Inferior parietal cortex (tissue), 1 donor: Measurements from ENCODE around the gene CCDC74B.
A peak's percentile ranks its signal among the peaks of the same experiment; 100 is the strongest.
"Not testable (repeated sequence)": the region's sequence is repeated elsewhere in the genome, so short reads cannot be mapped to it uniquely, and the experiment has no call there.

ENCODE experiments used
- DNase-seq: peaks from one replicate; pipeline ENCODE4 v3.0.0-alpha.2; 2016; ENCODE audit errors: extremely low spot score

CCDC74B gene

DNA sequence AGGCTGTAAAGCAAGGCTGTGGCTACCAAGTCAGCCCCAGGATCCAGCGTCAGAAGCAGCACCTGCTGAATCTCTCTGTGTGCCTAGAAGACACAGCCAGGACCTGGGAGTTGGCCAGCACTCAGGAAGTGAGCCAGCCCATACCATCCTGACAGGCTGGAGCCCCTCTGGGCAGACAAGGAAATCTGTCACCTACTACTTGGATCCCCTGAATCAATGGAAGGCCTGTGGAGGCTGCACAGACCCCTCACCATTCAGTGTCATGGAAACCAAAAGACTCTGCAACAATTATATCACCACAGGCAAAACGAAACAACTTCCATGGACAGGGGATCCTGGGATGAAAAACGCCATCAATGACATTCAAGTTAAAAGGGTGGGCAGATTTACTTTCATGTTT is 21.7 kb upstream of the CCDC74B start:
- not testable (repeated sequence) for DNase-seq

GRCh38 chr2:130165293-130166016 is 20.5 kb upstream of the CCDC74B start:
- no peak for DNase-seq

DNA sequence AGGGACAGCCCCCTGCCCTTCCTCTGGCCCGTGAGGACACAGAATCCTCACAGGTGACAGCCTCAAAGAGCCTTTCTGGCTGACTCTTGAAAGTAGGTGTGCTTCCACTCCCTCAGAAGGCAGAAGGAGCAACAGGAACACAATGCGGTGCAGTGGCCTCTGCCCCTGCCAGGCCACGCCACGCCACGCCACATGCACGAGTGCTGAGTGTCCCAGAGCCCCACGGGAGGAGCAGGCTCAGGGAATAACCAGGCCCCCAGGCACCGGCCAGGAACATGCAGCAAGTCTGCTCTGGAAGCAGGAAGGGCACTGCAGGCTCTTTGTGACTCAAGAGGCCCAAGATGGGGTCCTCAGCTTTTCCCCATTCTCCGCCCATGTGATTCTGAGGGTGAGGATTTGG is 18.1 kb upstream of the CCDC74B start:
- no peak for DNase-seq

DNA sequence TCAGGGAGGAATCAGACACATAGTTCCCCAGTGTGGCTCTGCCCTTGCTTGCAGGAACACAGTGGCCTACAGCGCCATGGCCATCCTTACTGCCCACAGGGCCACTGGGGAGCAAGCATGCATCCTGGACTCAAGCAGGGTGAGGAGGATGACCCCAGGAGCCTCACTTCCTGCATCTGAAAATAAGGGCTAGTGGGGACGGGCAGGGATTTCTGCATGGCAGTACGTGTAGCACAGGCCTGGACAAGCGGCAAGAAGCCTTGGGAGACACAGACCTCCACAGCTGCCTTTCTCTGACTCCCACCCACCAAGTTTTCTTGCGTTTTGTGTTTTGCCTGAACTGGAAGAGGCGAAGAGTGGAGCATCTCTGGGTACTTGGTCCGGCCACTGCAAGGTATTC is 17.6 kb upstream of the CCDC74B start:
- DNase-seq = not testable (repeated sequence)

DNA sequence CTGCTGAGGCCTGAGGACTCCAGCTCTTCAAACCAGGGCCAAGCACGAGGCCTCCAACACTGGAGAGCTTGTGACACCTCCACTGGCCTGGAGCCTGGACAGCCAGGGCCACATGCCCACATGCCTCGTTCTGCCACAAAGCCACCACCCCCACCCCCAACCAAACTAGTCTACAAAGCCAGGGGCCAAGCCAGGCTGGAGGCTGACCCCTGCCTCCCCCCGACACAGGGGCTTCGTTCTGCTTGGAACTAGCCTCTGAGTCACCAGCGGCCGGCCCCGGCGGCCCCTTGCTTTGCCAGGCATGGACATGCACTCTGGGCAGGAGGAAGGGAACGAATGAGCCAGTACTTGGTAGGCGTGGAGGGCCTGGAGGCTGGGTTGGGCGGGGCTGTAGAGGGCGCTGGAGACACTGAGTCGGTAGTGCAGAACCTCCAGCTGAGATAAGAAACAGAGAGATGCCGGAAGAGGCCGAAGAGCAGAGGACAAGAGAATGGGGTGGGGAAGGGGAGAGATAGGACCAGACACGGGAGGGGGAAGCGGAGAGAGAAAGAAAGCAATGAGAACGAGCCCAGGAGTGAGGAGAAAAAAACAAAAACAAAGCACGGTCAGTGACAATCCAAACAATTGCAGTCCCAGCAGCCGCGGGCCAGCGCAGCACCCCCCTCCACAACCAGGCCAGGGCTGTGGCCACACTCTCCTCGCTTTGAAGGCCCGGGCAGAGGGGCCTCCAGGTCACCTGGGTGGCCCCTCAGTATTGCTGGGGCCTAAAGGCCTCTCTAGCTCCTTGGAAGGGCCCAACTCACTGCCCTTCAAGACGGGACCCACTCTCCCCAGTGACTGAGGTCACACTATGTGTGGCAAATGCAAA is 16.2 kb upstream of the CCDC74B start:
- not testable (repeated sequence) for DNase-seq

- no peak for DNase-seq
Observed at GRCh38 chr2:130160131-130160530, 15.2 kb upstream of the CCDC74B start.

DNA sequence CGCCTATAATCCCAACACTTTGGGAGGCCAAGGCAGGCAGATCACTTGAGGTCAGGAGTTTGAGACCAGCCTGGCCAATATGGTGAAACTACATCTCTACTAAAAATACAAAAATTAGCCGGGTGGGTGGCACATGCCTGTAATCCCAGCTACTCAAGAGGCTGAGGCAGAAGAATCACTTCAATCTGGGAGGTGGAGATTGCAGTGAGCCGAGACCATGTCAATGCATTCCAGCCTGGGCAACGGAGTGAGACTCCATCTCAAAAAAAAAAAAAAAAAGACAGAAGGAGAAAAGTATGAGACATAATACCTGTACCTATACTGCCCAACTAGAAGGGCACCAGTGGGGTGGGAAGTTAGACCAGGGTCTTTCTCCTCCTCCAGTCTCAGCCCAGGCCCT is 14.5 kb upstream of the CCDC74B start:
- not testable (repeated sequence) for DNase-seq

- no peak for DNase-seq
Observed at GRCh38 chr2:130158631-130159030, 13.7 kb upstream of the CCDC74B start.

DNA sequence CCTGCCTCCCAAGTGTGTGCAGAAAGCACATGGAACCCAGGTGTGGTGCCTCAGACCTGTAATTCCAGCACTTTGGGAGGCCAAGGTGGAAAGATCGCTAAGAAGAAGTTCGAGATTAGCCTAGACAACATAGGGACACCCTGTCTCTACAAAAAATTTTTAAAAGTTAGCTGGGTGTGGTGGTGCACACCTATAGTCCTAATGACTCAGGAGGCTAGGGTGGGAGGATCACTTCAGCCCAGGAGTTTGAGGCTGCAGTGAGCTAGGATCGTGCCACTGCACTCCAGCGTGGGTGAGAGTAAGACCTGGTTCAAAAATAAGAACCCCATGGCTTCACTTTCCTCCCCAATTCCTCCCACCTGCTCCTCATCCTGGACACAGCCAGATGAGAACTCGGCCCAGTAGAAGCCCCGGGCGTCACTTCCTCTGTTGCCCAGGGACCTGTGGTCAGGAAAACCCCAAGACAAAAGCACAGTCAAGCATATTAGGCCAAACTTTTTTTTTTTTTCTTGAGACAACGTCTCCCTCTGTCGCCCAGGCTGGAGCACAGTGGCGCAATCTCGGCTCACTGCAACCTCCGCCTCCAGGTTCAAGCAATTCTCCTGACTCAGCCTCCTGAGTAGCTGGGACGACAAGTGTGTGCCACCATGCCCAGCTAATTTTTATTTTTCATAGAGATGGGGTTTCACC is 13.1 kb upstream of the CCDC74B start:
- not testable (repeated sequence) for DNase-seq

DNA sequence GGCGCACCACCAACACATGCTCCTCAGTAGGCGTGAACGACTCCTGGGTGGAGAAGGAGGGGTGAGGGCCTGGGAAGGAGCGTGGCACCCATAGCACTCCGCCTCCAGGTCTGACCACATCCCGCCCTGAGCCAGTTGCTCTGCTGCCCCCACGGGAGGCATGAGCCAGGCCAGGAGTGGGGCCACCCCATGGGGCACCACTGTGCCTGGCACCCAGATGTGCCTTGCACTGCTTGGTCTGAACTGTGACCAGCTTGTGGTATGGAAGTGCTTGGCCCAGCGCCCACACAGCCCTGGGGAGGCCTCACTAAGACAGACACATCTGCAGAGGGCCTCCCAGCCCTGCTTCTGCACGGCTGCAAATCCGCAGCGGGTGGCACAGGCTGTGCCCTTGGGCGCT is 12.4 kb upstream of the CCDC74B start:
- not testable (repeated sequence) for DNase-seq

GRCh38 chr2:130156624-130157004 is 11.7 kb upstream of the CCDC74B start:
- DNase-seq = no peak

- peak; percentile 40 for DNase-seq
Observed at GRCh38 chr2:130155956-130156623, 11.2 kb upstream of the CCDC74B start.

- DNase-seq = no peak
Observed at GRCh38 chr2:130154773-130155765, 10.2 kb upstream of the CCDC74B start.

GRCh38 chr2:130154423-130154770 is 9.5 kb upstream of the CCDC74B start:
- DNase-seq = not testable (repeated sequence)

DNA sequence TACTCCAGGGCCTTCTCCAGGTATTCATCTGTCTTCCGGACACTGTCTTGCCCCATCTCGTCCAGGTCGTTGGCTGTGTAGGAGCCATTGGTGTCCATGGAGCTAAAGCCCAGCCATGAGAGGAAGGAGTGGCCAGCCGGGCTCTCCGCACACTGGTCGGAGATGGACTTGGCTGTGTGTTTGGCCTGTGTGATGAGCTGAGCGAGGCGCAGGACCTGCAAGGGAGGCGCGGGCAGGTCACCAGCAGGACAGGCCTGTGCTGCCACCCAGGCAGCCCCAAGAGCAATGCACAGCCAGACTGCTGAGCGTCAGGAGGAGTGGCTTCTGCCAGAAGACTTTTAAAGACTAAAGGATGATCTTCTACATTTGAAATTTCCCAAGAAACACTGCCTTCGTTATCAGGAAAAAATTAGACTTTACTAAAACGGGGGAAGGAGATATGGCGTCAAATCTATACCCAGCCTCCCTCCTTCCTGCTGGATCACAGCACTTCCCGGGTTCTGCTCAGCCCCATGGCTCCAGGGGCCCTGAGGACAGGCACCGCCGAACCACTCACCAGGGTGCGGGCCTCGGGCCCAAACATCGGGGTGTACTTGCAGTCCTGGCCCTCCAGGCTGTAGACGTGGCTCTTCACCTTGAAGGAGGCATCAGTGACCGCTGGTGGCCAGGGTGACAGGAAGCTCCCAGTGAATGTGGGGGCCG is 9.0 kb upstream of the CCDC74B start:
- DNase-seq = not testable (repeated sequence)

DNA sequence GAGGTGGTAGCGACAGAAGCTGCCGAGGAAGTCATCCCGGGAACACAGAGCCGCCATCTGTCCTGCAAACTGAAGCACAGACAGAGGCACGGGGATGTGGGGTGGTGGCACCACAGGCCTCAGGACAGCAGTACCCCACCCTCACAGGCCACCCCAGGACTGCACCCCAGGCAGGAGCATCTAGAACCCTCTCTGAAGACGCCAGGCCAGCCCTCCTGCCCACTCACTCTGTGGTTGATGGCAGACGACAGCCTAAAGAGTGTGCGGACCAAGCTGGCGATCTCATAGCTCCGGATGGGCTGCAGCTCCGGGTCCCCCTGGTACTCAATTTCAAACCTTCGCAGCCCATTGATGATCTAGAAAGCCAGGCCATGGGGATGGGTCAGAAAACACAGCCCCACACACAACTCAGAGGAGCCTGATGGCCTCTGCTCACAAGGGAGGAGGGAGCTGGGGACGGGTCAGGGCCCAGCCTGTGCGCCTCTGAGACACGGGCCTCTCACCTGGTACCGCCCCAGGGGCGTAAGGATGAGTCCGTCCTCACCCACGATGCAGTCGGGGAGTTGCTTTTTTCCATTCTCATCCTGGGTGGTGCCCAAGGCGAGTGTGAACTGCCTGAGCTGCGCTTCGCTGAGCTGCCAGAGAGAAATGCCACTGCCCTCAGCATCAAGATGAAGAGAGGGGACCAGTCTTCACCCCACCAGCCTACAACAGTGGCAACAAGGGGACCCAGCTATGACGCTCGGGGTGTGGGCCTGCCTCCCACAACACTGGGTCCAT is 8.1 kb upstream of the CCDC74B start:
- DNase-seq = no peak

DNA sequence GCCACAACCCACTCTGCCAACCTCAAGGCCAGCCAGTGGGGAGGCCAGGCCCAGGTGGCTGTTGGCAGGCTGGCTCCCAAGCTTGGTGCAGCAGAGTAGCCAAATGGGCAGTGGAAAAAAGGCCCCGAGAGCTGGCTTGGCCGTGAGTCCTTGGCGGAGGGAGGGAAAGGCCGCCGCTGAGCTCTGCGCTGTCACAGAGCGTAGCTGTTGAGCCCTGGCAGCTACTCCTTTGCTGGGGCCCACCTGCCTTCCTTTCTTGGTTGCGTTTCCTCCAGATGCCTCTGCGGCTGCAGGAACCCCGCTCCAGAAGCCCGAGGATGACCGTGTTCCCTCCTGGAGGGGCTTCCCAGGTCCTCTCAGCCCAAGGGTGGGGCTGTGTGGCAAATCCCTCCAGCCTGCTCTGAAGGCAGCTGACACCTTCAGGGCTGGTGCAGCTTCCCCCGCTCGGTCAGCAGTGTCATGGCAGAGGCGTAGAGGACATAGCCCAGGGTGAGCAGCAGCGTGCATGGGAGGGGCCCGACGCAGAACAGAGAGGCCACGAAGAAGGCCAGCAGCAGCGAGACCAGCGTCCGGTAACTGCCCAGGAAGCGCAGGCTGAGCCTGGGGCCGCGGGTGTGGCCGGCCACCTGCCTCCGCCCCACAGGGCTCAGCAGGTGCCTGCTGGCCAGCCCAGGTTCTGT is 7.4 kb upstream of the CCDC74B start:
- DNase-seq = not testable (repeated sequence)

DNA sequence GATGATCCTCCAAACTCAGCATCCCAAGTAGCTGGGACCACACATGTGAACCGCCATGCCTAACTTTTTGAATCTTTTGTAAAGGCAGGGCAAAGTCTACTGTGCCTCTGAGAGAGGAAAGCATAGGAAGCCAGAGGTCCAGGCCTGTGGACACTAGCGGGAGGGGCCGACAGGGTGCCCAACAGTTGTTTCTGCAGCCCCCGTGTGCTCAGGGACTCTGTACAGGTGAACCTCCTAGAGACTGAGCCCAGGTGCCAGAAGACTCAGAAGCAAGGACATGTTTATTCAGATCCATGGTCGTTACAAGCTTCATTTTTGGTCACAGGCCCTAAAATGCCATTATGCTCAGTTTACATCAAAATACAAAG is 6.2 kb upstream of the CCDC74B start:
- DNase-seq = not testable (repeated sequence)
